Upper lobe of left lung (tissue), 6 donors: ENCODE measurements around the gene CLCNKA. TPM values are rescaled to one million over a fixed set of nuclear protein-coding genes. Genes with fewer than 3 reads are reported as not detected.
A peak's percentile ranks its signal among the peaks of the same experiment; 100 is the strongest.
"Not testable (repeated sequence)": the region's sequence is repeated elsewhere in the genome, so short reads cannot be mapped to it uniquely, and the experiment has no call there.

ENCODE experiments used
- ATAC-seq, 2 donors: fragments of 200-7000 bp; cut with Tn5 transposase; one replicate each; pipeline ENCODE4 v1.9.1; 2022; ENCODE audit warnings: mild to moderate bottlenecking in 2 of 2, moderate library complexity in 2 of 2; ENCODE audit not compliant: low FRiP score in 2 of 2
- DNase-seq, 2 donors: peaks; one replicate each; pipeline ENCODE4 v3.0.0-alpha.2; 2019 to 2020
- H3K27ac ChIP-seq, 4 donors: fragments of 200-600 bp; sonication (generic); one replicate each; pipeline ENCODE4 v1.5.1; 2016 to 2019
- H3K27me3 ChIP-seq, 4 donors: fragments of 200-600 bp; sonication (generic); one replicate each; pipeline ENCODE4 v1.5.1; 2017 to 2019
- H3K36me3 ChIP-seq, 4 donors: fragments of 200-600 bp; sonication (generic); one replicate each; pipeline ENCODE4 v1.5.1; 2016 to 2019
- H3K4me1 ChIP-seq, 4 donors: fragments of 200-600 bp; sonication (generic); one replicate each; pipeline ENCODE4 v1.5.1; 2018 to 2019
- H3K4me3 ChIP-seq, 4 donors: fragments of 200-600 bp; sonication (generic); one replicate each; pipeline ENCODE4 v1.5.1; 2017 to 2019; ENCODE audit warnings: mild to moderate bottlenecking in 2 of 4, moderate library complexity in 1 of 4
- H3K9me3 ChIP-seq, 4 donors: fragments of 200-600 bp; sonication (generic); one replicate each; pipeline ENCODE4 v1.5.1; 2018 to 2019
- EP300 ChIP-seq, 4 donors: sonication (generic); formaldehyde crosslinking; IDR thresholded peaks; one replicate each; pipeline ENCODE4 v1.5.1; 2017; ENCODE audit warnings: antibody characterized with exemption in 4 of 4, control low read depth in 2 of 4
- POLR2A ChIP-seq, 4 donors: fragments of 450-650 bp; IDR thresholded peaks; one replicate each; pipeline ENCODE4 v1.5.1; 2016 to 2017; ENCODE audit warnings: antibody characterized with exemption in 4 of 4, mild to moderate bottlenecking in 2 of 4
- POLR2AphosphoS5 ChIP-seq, 2 donors: sonication (generic); formaldehyde crosslinking; IDR thresholded peaks; one replicate each; pipeline ENCODE4 v1.5.1; 2017; ENCODE audit warnings: antibody characterized with exemption in 2 of 2
- WGBS, 2 donors: methylation state at CpG; one replicate each; pipeline ENCODE4 v1.1.5; 2017 to 2018; 5-methylcytosine and 5-hydroxymethylcytosine counted together
- total RNA-seq, 6 donors: library from RNA; depleted of rRNA in 4 of 6; stranded (reverse); fragments of >200 nt in 4 of 6; gene quantifications; one replicate each; pipeline versions ENCODE4 v1.1.0 to v1.2.1, GENCODE V29; 2016 to 2021
- TF ChIP-seq, protein P1 (sequence below), 6 experiments: fragments of 450-650 bp in 4 of 6; fragments of 200-600 bp in 2 of 6; sonication (generic) in 2 of 6; IDR thresholded peaks; one replicate each; pipeline ENCODE4 v1.5.1; 2016 to 2019; ENCODE audit warnings: antibody characterized with exemption in 6 of 6
- donor health status: DM: no; HTN: no; CAD: no; lungs with moderate emphysema.
- donor health status: DM: no; HTN: yes; CAD: no; lungs with severe emphysema.

Gene CLCNKA
- total RNA-seq, 6 donors from 2014 or later = 0.20 to 0.89 (median 0.49) TPM; not detected in 3

DNA sequence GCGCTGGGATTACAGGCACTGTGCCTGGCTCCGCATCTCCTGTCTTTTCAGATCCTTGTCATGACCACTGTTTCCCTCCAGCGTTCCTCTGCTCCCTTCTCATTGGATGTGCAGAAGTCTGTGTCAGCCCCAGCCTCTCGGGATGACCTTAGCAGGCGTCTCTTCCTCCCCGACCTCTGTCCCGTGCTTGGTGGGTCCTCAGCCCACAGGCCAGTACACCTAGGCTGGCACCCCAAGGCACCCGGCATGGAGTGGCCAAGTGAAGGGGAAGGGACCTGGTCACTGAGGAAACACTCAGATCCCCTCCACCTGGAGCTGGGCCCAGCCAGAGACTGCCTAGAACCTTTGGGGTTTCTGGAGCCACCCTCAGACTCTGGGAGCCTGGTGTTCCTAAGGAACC, 19.4 kb downstream of the CLCNKA start:
- H3K4me1 ChIP-seq = no peaks in the 10 kb centered on the region
- H3K27ac ChIP-seq = no peak overlapping the region
- ATAC-seq (no peak), DNase-seq (no peak)
- no peaks in the 10 kb centered on the region for H3K27me3 ChIP-seq
- no peak overlapping the region for H3K4me3 ChIP-seq
- TF ChIP-seq POLR2AphosphoS5 (IDR thresholded peaks at IDR 0.05) (no peak), POLR2A (IDR thresholded peaks at IDR 0.05) (no peak), EP300 (IDR thresholded peaks at IDR 0.05) (no peak)
- TF ChIP-seq, protein P1, sequence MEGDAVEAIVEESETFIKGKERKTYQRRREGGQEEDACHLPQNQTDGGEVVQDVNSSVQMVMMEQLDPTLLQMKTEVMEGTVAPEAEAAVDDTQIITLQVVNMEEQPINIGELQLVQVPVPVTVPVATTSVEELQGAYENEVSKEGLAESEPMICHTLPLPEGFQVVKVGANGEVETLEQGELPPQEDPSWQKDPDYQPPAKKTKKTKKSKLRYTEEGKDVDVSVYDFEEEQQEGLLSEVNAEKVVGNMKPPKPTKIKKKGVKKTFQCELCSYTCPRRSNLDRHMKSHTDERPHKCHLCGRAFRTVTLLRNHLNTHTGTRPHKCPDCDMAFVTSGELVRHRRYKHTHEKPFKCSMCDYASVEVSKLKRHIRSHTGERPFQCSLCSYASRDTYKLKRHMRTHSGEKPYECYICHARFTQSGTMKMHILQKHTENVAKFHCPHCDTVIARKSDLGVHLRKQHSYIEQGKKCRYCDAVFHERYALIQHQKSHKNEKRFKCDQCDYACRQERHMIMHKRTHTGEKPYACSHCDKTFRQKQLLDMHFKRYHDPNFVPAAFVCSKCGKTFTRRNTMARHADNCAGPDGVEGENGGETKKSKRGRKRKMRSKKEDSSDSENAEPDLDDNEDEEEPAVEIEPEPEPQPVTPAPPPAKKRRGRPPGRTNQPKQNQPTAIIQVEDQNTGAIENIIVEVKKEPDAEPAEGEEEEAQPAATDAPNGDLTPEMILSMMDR (IDR thresholded peaks at IDR 0.05) = no peak
- 33 to 65% methylated on average over 3 to 8 of the region's 8 CpGs for WGBS, 2 donors
- no peaks in the 10 kb centered on the region for H3K36me3 ChIP-seq
- H3K9me3 ChIP-seq = no peaks in the 10 kb centered on the region

GRCh38 chr1:16042096-16042495, 20.3 kb downstream of the CLCNKA start:
- no peak overlapping the region for H3K27ac ChIP-seq
- WGBS, 2 donors = 78 to 82% methylated on average over 8 to 9 of the region's 9 CpGs
- no peaks in the 10 kb centered on the region for H3K4me1 ChIP-seq
- no peaks in the 10 kb centered on the region for H3K9me3 ChIP-seq
- H3K36me3 ChIP-seq = no peaks in the 10 kb centered on the region
- no peak overlapping the region for H3K4me3 ChIP-seq
- TF ChIP-seq POLR2A (IDR thresholded peaks at IDR 0.05) (no peak), POLR2AphosphoS5 (IDR thresholded peaks at IDR 0.05) (no peak), EP300 (IDR thresholded peaks at IDR 0.05) (no peak)
- TF ChIP-seq, protein P1 (IDR thresholded peaks at IDR 0.05) = no peak
- DNase-seq = no peak
- no peak for ATAC-seq
- H3K27me3 ChIP-seq = no peaks in the 10 kb centered on the region

DNA sequence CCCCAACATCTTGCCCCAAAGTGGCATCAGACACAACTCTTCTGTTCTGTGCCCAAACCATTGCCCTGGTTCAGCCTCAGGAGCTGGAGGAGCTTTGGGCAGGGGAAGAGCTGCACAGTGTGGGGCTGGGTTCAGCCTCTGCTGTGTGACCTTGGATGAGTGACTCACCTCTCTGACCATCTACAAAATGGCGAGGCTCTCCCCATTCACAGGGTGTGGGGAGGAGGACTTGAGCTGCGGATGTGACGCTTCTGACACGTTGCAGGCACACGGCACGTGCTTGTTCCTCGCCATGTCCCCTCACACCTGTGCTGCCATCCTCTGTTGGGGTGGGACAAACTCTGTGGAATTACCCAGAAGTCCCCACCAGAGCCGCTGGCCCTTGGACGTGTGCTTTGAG, 20.8 kb downstream of the CLCNKA start:
- not testable (repeated sequence) for H3K27me3 ChIP-seq, H3K27ac ChIP-seq

GRCh38 chr1:16043521-16043920, 21.7 kb downstream of the CLCNKA start, which contains the start of gene CLCNKB:
Gene CLCNKB (plus strand): TSS chr1:16043782. CDS start chr1:16044493, 711 bp downstream.
- WGBS, 2 donors = 61 to 69% methylated on average over 4 to 6 of the region's 7 CpGs
- H3K4me3 ChIP-seq = no peak within 1 kb of the TSS
- no peak within 1 kb of the TSS for H3K27ac ChIP-seq
- H3K36me3 ChIP-seq = no peaks in the 10 kb centered on the region
- DNase-seq (peak in 1 of 2 donors; percentile 32), ATAC-seq (peak in 1 of 2 donors; percentile 72)
- no peaks in the 10 kb centered on the region for H3K9me3 ChIP-seq
- no peak for TF ChIP-seq EP300 (IDR thresholded peaks at IDR 0.05)
- no peak for TF ChIP-seq POLR2A (IDR thresholded peaks at IDR 0.05)
- TF ChIP-seq, protein P1 (IDR thresholded peaks at IDR 0.05) = no peak
- no peak for TF ChIP-seq POLR2AphosphoS5 (IDR thresholded peaks at IDR 0.05)
- H3K4me1 ChIP-seq = peaks cover 0 to 3% (median under 1%) of the 10 kb centered on the region in 4 donors
- H3K27me3 ChIP-seq = no peaks in the 10 kb centered on the region

More for the DNA sequence above, 20.8 kb downstream of the CLCNKA start:
- not testable (repeated sequence) for ATAC-seq, H3K4me3 ChIP-seq, H3K36me3 ChIP-seq, DNase-seq, H3K9me3 ChIP-seq, H3K4me1 ChIP-seq
- WGBS, 2 donors = 78 to 98% methylated on average over 6 to 9 of the region's 9 CpGs

GRCh38 chr1:16043950-16044349, 22.1 kb downstream of the CLCNKA start:
- no peak overlapping the region for H3K4me3 ChIP-seq
- no peaks in the 10 kb centered on the region for H3K9me3 ChIP-seq
- peaks cover 3 to 7% (median 5%) of the 10 kb centered on the region in 4 donors for H3K4me1 ChIP-seq
- no peak for ATAC-seq
- TF ChIP-seq, protein P1 (IDR thresholded peaks at IDR 0.05) = no peak
- no peak for TF ChIP-seq POLR2A (IDR thresholded peaks at IDR 0.05)
- no peak for TF ChIP-seq POLR2AphosphoS5 (IDR thresholded peaks at IDR 0.05)
- no peak for TF ChIP-seq EP300 (IDR thresholded peaks at IDR 0.05)
- no peak for DNase-seq
- peaks cover 0 to 2% (median 0%) of the 10 kb centered on the region in 4 donors for H3K27me3 ChIP-seq
- WGBS, 2 donors = 85 to 86% methylated on average over 4 to 5 of the region's 5 CpGs
- no peak overlapping the region for H3K27ac ChIP-seq
- no peaks in the 10 kb centered on the region for H3K36me3 ChIP-seq
